OCI-LY3 (cell line): ENCODE measurements around the gene AGBL1.

Source experiments
- CTCF ChIP-seq: fragments of 200-600, 300-600 bp; sonication (generic); IDR thresholded peaks from 2 replicates; pipeline ENCODE4 v1.5.1; 2014; ENCODE audit warnings: antibody characterized with exemption, low read length, low read depth
- EZH2phosphoT487 ChIP-seq: fragments of 200-600 bp; shearing (Covaris generic); IDR thresholded peaks from 2 replicates; pipeline ENCODE4 v1.6.1; 2018; ENCODE audit warnings: antibody characterized with exemption, mixed run types, low read depth

- TF ChIP-seq CTCF (no peak), EZH2phosphoT487 (no peak)
These were observed 869.0 kb downstream of the AGBL1 start for GRCh38 chr15:86948719-86949118.
